HG03354 (cell line): ENCODE measurements around the gene ANKK1.

Source experiments
- ATAC-seq: cut with Tn5 transposase; IDR thresholded peaks from one replicate; pipeline ENCODE4 v1.9.1; 2021; ENCODE audit warnings: mild to moderate bottlenecking; ENCODE audit not compliant: unreplicated experiment, poor library complexity, severe bottlenecking

Gene ANKK1

GRCh38 chr11:113376156-113376555, 11.4 kb upstream of the ANKK1 start:
- no peak for ATAC-seq

- no peak for ATAC-seq
Observed at GRCh38 chr11:113377681-113378412, 9.7 kb upstream of the ANKK1 start.

- ATAC-seq: no peak
Observed at GRCh38 chr11:113378692-113379091, 8.9 kb upstream of the ANKK1 start.

GRCh38 chr11:113382121-113382520, 5.5 kb upstream of the ANKK1 start:
- no peak for ATAC-seq

- ATAC-seq: no peak
Observed at GRCh38 chr11:113384551-113384950, 3.0 kb upstream of the ANKK1 start.

- no peak for ATAC-seq
Observed at GRCh38 chr11:113385749-113386148, 1.8 kb upstream of the ANKK1 start.

- ATAC-seq: no peak
Observed at GRCh38 chr11:113386866-113387265, 713 bp upstream of the ANKK1 start.

GRCh38 chr11:113389272-113389671, 1.7 kb downstream of the ANKK1 start:
- ATAC-seq: no peak

- no peak for ATAC-seq
Observed at GRCh38 chr11:113392236-113392921, 4.8 kb downstream of the ANKK1 start.

- no peak for ATAC-seq
Observed at GRCh38 chr11:113393501-113393985, 6.0 kb downstream of the ANKK1 start.

- no peak for ATAC-seq
Observed at GRCh38 chr11:113394919-113395318, 7.3 kb downstream of the ANKK1 start.

- no peak for ATAC-seq
Observed at GRCh38 chr11:113395782-113396336, 8.3 kb downstream of the ANKK1 start.

GRCh38 chr11:113396690-113397089, 9.1 kb downstream of the ANKK1 start:
- ATAC-seq: no peak

GRCh38 chr11:113397212-113397611, 9.6 kb downstream of the ANKK1 start:
- no peak for ATAC-seq

- no peak for ATAC-seq
Observed at GRCh38 chr11:113397821-113398220, 10.2 kb downstream of the ANKK1 start.

GRCh38 chr11:113398669-113399430, 11.3 kb downstream of the ANKK1 start:
- no peak for ATAC-seq

GRCh38 chr11:113400631-113401230, 13.2 kb downstream of the ANKK1 start:
- no peak for ATAC-seq

GRCh38 chr11:113401718-113402117, 14.1 kb downstream of the ANKK1 start:
- no peak for ATAC-seq

- ATAC-seq: no peak
Observed at GRCh38 chr11:113404859-113405430, 17.4 kb downstream of the ANKK1 start.
